Stimulated activated CD4-positive, alpha-beta T cell treated with anti-CD3 and anti-CD28 coated beads, Interleukin-1b, Interleukin-23, amount 100 ng/mL, for 4 hours (primary cell): Measurements from ENCODE around the gene SPRYD4.
A peak's percentile ranks its signal among the peaks of the same experiment; 100 is the strongest.
"Not testable (repeated sequence)": the region's sequence is repeated elsewhere in the genome, so short reads cannot be mapped to it uniquely, and the experiment has no call there.

Experiments used
- DNase-seq, 2 donors: peaks; one replicate each; pipeline ENCODE4 v3.0.0-alpha.2; 2020; ENCODE audit warnings: low read depth in 2 of 2

The SPRYD4 gene

DNA sequence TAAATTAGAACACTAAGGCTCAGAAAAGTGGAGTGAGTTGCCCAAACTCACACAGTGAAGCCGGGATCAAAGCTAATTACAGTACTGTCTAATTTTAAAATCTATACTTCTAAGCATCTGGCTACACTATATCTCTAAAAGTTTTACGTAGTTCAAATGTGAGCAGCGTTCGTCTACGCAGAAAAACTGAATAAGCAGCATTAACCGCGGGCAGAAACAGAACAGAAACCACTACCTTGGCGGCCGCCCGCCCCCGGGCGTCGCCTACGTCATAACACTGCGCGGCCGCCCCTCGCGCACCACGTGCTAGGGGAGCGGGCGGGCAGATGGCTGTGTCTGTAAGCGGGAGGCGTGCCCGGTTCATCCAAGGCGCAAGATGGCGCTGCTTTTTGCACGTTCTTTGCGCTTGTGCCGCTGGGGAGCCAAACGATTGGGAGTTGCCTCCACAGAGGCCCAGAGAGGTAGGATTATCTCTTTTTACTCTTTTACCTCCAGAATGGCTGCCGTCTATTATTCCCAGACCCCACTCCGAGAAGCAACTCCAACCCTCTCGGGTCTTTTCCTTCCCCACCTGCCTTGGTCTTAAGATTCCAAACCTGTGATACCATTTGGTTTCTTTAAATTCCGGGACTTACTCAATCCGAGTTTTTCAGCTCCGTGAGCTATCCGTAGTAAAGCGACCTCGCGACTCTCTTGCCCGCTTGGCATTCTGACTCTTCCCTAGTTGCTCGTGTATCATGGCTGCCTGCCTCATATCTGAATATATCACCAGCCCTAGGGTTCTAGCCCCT lies at the start of gene SPRYD4:
SPRYD4 (plus strand) TSS at position 363 of the 791 bp plus-strand sequence; CDS start at position 377, 14 bp downstream.
- peak; percentile 88 to 92 for DNase-seq

DNA sequence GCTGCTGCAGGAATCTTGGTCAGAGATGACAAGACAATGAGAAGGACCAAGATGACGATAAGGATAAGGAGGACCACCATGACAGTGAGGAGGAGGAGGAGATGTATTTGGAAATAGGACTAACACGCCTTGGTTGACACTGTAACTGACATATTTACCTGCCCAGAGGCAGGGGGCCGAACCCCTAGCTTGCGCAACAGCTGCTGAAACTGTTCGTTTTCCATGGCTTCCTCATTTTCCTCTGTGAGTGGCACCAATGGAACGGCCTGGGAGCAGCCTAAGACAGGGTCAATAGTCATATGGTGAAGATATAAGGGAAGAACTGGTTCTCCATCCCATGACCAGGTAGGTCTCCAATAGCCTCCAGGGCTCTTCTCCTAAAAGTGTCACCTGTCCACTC lies 48.0 kb upstream of the SPRYD4 start:
- no peak for DNase-seq

DNA sequence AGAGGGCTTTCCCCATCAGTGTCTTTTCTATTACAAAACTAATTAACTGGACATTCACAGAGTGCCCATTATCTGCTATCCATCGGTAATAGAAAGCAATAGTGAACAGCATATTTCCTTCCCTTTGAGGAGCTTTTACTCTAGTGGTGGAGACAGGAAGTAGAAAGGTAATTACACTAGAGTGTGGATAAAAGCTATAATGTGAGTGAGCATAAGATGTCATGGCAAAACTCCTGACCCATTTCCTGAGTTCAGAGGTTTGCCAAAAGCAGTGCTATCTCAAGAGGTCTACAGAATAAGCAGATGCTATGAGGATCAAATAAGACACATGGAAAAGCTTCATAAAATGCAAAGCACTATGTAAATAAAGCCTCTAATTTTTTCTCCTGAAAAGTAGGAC lies 43.2 kb upstream of the SPRYD4 start:
- no peak for DNase-seq

DNA sequence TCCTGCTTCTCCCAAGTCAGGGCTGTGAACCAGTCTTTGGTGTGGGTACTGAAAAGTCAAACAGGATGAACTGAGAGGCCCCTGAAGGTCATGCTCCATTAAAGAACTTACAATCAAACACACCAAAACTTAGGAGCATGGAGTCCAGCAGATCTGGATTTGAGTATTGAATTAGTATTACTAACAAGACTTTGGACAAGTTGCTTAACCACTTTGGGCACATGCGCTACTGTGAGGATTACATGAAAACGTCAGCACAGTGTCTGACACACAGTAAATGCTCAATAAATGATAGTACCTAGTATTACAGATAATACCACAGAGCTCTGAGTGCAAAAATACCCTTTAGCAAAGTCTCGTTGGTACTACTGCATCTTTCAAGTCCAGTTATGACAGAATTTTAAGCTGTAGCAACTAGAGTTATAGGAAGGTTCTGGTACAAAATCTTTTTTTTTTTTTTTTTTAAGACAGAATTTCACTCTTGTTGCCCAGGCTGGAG lies 42.4 kb upstream of the SPRYD4 start:
- DNase-seq: no peak

DNA sequence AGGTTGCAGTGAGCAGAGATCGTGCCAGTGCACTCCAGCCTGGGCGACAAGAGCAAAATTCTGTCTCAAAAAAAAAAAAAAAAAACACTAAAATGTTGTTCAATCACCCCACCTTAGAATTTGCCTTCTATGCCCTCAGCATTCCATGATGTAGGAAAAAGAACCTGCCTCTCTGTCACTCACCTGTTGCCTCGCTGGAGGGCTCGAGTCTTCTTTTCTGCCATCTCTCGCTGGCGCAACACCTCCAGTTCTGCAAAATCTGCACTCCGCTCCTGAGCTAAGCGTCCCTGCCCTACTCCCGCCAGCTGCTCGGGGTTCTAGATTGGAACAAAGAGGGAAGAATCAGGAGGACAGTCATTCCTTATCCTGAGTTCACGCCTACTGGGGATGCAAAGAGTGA lies 37.1 kb upstream of the SPRYD4 start:
- DNase-seq: no peak

DNA sequence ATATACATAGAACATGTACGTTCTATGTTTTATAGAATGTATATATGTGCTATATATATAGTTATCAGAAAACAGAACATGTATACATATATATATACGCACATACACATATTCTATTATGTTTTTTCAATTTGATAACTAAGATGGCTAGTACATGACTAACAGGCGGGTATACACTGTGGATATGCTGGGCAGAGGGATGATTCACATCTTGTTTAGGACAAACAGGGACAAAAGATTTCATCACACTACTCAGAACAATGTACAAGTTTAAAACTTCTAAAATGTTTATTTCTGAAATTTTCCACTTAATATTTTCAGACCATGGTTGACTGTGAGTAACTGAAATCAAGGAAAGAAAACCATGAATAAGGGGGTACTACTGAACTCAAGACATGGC lies 36.5 kb upstream of the SPRYD4 start:
- no peak for DNase-seq

DNA sequence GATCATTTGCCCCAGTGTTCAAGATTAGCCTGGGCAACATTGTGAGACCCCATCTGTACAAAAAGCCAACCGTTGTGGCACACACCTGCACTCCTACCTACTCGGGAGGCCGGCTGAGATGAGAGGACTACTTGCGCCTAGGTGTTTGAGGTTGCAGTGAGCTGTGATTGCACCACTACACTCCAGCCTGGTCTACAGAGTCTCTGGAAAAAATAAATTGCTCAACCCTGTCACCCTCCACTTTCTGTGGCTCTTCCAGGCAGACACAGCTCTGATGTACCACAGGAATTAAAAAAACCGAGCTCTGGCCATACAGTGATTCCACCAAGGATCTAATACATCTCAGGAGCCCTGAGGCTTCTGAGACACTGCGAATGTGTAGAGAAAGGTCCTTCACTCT lies 33.5 kb upstream of the SPRYD4 start:
- DNase-seq: no peak

DNA sequence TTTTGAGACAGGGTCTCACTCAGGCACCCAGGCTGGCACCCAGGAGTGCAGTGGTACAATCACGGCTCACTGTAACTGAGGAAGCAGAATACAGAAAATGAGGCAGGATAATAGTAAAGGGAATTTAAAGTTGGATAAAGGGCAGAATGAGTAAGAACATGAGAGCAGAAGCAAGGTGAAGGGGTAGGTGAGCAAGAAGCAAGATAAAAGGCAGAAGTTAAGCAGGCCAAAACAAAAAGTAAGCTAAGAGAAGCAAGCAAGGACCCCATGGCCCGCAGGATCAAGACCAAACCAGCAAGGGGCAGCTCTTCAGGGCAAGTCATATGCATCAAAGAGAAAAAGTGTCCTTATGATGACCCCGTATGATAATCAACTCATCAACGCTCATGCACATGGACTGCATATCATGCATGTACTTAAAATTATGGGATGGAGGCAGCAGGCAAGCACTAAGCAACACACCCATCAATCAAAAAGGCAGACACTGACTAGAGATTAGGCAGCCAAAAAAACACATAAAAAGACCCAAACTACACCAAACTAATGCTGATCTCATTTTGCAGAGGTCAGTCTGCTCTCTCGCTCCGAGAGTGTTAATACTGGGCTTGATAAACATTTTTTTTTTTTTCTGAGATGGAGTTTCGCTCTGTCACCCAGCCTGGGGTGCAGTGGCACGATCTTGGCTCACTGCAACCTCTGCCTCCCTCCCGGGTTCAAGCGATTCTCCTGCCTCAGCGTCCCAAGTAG lies 30.8 kb upstream of the SPRYD4 start:
- DNase-seq: no peak

DNA sequence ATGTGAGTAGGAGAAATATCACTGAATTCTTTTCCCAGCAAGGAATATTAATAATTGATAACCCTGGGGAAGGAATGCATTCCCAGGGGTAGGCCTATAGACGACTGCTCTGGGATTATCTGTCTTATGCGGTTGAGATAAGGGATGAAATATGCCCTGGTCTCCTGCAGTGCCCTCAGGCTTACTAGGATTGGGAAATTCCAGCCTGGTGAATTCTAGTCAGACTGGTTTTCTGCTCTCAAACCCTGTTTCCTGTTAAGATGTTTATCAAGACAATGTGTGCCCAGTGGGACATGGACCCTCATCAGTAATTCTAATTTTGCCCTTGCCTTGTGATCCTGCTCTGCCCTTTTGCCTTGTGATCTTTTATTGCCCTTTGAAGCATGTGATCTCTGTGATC lies 25.2 kb upstream of the SPRYD4 start:
- DNase-seq: not testable (repeated sequence)

DNA sequence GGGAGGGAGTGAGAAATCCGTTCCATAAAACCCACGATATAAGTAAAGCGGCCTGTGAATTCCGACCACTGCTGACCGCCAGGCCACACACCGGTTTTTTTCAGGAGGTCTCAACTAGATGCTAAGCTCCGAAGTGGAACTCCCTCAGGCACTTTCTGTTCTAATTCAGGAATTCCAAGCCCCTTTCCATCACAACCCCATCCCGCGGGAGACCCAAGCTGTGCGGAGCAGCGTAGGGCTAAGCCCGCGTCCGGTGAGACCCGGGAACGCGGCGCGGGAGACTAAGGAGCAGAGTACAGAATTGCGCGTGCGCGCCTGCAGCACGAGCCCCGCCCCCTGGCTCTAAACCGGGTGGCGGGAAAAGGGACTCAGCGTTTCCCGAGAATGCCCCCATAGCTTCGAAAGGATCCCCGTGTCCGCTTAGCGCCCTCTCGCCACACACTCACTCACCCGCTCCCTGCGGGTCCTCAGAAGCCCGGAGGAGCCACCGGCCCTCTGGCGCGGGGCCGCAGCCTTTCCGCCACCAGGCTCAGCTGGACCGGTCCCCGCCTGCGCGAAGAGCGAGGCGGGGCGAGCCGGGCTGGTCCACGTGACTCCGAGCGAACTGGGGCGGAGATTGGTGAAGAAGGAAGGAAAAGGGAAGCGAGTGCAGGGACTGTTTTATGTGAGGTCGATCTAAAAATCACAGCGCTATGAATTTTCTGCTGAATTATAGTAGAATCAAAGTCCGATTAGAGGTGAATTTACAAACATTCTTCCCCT lies 19.3 kb upstream of the SPRYD4 start, which contains the start of gene TIMELESS:
TIMELESS (minus strand) TSS at position 567 of the 762 bp plus-strand sequence. CDS start 15,256 bp downstream, outside the sequence.
- peak; percentile 69 to 79 for DNase-seq

DNA sequence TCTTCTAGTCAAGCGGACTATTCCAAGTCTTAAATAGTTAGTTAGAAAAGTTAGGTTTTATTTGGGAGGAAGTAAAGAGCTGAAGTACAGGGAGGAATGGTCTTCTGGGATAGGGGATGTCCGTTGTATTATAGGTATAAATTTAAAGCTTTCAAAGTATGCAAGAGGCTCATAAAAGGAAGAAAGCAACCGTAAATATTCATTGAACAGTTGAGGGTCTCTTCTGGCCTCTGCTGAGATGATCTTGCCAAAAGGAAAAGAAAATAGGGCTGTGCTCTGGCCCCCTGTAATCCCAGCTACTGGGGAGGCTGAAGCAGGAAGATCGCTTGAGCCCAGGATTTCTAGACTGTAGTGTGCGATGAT lies 18.8 kb upstream of the SPRYD4 start:
- DNase-seq: no peak

DNA sequence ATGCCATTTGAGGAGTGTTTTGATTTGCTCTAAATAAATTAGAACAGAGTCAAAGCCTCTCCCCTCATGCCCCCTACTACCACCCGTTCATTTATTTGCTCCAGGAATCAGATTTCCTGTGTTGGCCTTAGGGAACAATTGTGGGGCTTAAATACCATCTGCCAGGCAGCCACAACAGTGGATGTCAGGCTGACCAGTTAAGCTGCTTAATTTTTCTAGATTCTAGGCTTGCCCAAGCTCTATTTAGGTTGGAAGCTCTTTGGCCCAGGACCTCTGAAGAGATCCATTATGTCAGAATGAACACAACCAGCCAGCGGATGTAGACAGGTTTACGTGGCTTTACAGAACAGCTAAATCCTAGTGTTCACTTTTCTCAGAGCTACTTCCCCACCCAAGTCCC lies 18.1 kb upstream of the SPRYD4 start:
- DNase-seq: no peak

DNA sequence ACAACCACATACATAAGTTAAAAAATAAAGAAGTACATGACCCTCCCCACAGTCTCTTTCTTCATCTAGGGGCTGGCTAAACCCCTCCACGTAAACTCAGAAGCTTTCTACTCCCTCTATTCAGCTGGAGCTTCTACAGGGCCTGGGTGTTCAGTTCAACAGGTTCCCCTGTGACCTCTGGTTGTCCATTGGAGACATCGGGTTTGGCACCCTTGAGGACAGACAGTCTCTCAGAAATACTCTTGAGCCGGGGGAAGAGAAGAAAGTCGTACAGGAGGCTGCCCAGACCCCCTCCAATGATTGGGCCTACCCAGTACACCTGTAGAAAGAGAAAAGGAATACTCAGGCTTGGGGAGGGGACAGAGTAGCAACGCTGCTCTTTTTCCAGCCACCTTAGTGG lies 17.2 kb upstream of the SPRYD4 start:
- DNase-seq: no peak

DNA sequence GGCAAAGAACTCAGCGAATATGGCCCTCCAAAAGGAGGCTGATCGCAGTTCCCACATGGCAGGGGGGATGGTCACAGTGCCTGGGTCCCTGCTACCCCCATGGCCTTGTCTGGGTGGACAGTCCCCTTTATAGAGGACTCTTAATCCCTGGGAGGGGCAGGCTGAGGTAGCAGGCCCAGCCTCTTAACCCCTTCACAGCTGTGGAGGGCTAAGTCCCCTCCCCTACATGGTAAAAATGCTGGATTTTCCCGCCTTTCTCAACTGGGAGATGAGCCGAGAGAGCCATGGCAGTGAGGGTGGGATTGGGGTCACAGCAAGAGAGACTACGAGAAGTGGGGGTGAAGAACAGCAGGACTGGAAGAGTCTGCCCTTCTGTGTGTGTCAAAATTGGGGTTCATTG lies 13.8 kb upstream of the SPRYD4 start, which contains the start of gene MIP:
MIP (minus strand) TSS at position 101 of the 400 bp plus-strand sequence; CDS start at position 57, 44 bp downstream.
- DNase-seq: no peak

DNA sequence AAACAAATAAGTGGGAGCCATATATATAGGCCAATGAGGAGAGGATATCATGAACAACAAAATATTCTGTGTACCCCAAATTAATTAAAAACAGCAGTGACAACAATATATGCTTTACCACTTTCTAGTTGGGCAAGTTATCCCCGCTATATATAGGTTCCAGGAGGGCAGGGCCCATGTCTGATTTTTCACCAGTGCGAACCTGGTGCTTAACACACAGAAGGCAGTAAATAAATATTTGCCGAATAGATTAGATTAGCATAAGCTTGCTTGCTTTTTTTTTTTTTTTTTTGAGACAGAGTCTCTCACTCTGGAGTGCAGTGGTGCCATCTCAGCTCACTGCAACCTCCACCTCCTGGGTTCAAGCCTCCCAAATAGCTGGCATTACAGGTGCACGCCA lies 10.6 kb upstream of the SPRYD4 start:
- DNase-seq: no peak

DNA sequence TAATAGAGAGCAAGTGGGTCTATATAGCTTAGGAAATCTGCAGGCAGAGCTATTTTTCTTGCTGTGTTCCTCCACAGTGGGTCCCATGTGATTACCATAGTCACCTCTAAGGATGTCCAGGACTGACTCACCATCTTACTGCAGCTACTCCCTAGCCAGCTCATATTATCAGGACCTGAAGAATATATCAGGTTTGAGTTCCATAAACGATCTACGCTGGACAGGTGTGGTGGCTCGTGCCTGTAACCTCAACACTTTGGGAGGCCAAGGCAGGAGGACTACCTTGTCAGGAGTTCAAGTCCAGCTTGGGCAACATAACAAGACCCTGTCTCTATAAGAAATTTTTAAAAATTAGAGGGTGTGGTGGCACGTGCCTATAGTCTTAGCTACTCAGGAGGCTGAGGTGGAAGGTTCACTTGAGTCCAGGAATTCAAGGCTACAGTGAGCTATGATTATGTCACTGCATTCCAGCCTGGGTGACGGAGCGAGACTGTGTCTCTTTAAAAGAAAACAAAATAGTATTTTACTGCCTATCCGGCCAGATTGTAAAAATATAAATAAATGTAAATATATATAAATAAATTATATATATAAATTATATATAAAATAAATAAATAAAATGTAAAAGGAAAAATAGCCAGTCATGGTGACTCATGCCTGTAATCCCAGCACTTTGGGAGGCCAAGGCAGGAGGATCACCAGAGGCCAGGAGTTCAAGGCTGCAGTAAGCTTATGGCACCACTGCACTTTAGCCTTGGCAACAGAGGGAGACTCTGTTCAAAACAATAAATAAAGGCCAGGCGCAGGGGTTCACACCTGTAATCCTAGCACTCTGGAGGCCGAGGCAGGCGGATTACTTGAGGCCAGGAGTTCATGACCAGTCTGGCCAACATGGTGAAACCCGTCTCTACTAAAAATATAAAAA lies 6.9 kb upstream of the SPRYD4 start:
- no peak for DNase-seq

DNA sequence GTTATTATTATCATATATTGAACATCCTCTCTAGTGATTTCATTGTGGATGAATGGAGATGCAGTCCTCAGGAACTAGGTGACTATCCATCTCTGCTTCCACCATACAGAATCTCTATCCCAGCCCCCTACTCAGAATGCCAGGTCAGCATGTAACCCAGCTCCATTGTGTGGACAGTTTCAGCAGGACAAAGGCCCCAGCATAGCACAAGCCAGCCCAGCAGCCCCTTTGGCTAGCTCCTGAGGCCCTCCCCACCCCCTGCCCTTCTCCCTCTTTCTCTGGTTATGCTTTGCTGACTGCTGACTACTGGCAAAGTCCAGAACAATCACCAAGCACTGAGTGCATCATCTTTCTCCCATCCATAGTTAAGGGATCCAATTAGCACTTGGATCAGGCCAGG lies 5.8 kb upstream of the SPRYD4 start:
- no peak for DNase-seq

DNA sequence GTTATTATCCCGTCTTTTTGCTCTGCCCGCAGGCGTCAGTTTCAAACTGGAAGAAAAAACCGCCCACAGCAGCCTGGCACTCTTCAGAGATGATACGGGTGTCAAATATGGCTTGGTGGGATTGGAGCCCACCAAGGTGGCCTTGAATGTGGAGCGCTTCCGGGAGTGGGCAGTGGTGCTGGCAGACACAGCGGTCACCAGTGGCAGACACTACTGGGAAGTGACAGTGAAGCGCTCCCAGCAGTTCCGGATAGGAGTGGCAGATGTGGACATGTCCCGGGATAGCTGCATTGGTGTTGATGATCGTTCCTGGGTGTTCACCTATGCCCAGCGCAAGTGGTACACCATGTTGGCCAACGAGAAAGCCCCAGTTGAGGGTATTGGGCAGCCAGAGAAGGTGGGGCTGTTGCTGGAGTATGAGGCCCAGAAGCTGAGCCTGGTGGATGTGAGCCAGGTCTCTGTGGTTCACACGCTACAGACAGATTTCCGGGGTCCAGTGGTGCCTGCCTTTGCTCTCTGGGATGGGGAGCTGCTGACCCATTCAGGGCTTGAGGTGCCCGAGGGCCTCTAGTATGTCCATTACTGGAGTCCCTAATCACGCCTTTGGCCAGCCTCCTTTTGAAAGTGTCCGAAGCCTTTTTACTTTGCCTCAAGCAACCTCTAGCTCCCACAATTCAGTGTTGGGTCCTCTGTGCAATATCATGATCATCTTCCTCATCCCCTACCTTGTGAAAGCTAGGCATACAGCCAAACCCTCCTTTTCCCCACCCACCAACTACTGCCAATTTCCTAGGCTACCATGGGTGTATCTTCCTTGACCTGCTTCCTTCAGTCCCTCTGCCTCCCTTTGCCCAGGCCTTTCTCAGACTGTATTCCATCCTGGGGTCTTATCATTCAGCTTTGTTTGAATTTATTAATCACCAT lies 891 bp downstream of the SPRYD4 start:
- no peak for DNase-seq

DNA sequence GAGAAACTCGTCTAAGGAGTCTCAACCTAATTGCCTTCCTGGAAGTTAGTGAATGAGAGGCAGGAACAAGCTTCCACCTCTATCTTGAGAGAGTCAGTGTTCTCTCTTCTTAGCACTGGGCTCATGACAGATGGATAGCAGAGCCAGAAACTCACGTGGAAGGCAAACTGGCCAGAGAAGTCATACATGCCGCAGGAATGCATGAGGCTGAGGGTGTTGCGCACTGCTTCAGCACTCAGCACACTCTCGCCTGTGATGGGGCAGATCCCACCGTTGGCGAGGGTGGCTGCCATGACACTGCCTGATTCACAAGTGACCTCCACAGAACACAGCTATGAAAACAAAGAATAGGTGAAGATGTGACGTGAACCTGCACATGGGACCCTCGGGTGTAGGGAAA lies 6.0 kb downstream of the SPRYD4 start:
- no peak for DNase-seq

DNA sequence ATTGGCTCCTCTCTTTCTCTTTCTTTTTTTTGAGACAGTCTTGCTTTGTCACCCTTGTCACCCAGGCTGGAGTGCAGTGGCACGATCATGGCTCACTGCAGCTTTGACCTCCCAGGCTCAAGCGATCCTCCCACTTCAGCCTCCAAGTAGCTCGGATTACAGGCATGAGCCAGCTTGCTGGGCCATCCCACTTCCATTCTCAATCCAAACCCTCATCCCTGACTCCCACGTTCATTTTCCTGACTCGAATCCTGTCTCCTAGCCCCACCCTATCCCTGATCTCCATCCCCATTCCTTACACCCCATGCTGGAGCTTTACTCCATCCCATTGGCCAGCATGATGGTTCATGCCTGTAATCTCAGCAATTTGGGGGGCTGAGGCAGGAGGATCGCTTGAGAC lies 7.8 kb downstream of the SPRYD4 start:
- no peak for DNase-seq
